BLaER1 (cell line): ENCODE data around the gene PPP1R15A.
"Not testable (repeated sequence)": the region's sequence is repeated elsewhere in the genome, so short reads cannot be mapped to it uniquely, and the experiment has no call there.

Experiments
- H3K27ac ChIP-seq: shearing (Covaris generic); formaldehyde crosslinking; 2 replicates; pipeline ENCODE4 v1.8.1; 2022
- H3K27me3 ChIP-seq: shearing (Covaris generic); formaldehyde crosslinking; 2 replicates; pipeline ENCODE4 v1.8.1; 2022
- H3K36me3 ChIP-seq: shearing (Covaris generic); formaldehyde crosslinking; 2 replicates; pipeline ENCODE4 v1.8.1; 2022
- H3K4me1 ChIP-seq: shearing (Covaris generic); formaldehyde crosslinking; 2 replicates; pipeline ENCODE4 v1.8.1; 2022
- H3K4me2 ChIP-seq: shearing (Covaris generic); formaldehyde crosslinking; 2 replicates; pipeline ENCODE4 v1.8.1; 2022
- H3K4me3 ChIP-seq: shearing (Covaris generic); formaldehyde crosslinking; 2 replicates; pipeline ENCODE4 v1.8.1; 2022
- H3K9ac ChIP-seq: shearing (Covaris generic); formaldehyde crosslinking; 2 replicates; pipeline ENCODE4 v1.8.1; 2022
- H3K9me3 ChIP-seq: shearing (Covaris generic); formaldehyde crosslinking; 2 replicates; pipeline ENCODE4 v1.8.1; 2022
- H4K20me1 ChIP-seq: shearing (Covaris generic); formaldehyde crosslinking; 2 replicates; pipeline ENCODE4 v1.8.1; 2022
- Cebpa-rat ChIP-seq: shearing (Covaris generic); IDR thresholded peaks from 2 replicates; pipeline ENCODE4 v1.8.1; 2022

Gene PPP1R15A

GRCh38 chr19:48897181-48897580 lies 25.0 kb downstream of the PPP1R15A start:
- H3K4me1 ChIP-seq: peaks cover 52% of the 10 kb centered on the region
- H3K36me3 ChIP-seq: peaks cover 9% of the 10 kb centered on the region
- H3K9me3 ChIP-seq: no peaks in the 10 kb centered on the region
- H3K27ac ChIP-seq: no peak overlapping the region
- H3K4me3 ChIP-seq: no peak overlapping the region
- no peak for TF ChIP-seq Cebpa-rat
- H3K27me3 ChIP-seq: peaks cover 24% of the 10 kb centered on the region
- H3K4me2 ChIP-seq: no peak overlapping the region
- no peaks in the 10 kb centered on the region for H4K20me1 ChIP-seq
- H3K9ac ChIP-seq: no peak overlapping the region

- H3K4me1 ChIP-seq: peaks cover 52% of the 10 kb centered on the region
- not testable (repeated sequence) for H4K20me1 ChIP-seq, H3K9me3 ChIP-seq
- peak overlapping the region; percentile 99 for H3K4me2 ChIP-seq
- H3K4me3 ChIP-seq: peak overlapping the region; percentile 88
- peaks cover 23% of the 10 kb centered on the region for H3K27me3 ChIP-seq
- peak overlapping the region; percentile 77 for H3K27ac ChIP-seq
- peaks cover 14% of the 10 kb centered on the region for H3K36me3 ChIP-seq
- H3K9ac ChIP-seq: peak overlapping the region; percentile 85; the same call in 1 of the 2 replicates
Observed at GRCh38 chr19:48899386-48899749, 27.1 kb downstream of the PPP1R15A start.

- H3K4me1 ChIP-seq: peaks cover 51% of the 10 kb centered on the region
- H3K27ac ChIP-seq: peak within 1 kb of the TSS; percentile 77
- H3K36me3 ChIP-seq: peaks cover 20% of the 10 kb centered on the region
- no peak for TF ChIP-seq Cebpa-rat
- H3K9me3 ChIP-seq: no peaks in the 10 kb centered on the region
- H4K20me1 ChIP-seq: no peaks in the 10 kb centered on the region
- H3K9ac ChIP-seq: peak within 1 kb of the TSS; percentile 85
- peak within 1 kb of the TSS; percentile 88 for H3K4me3 ChIP-seq
- H3K4me2 ChIP-seq: peak within 1 kb of the TSS; percentile 99
- H3K27me3 ChIP-seq: peaks cover 17% of the 10 kb centered on the region
Observed at GRCh38 chr19:48899781-48900476, 27.7 kb downstream of the PPP1R15A start, which contains the start of gene NUCB1. TSS of gene NUCB1 (plus strand) at chr19:48900312. CDS start at chr19:48900797, 485 bp downstream.

GRCh38 chr19:48900477-48901406 lies 28.5 kb downstream of the PPP1R15A start:
- Histone ChIP-seq H3K4me1 (peaks cover 43% of the 10 kb centered on the region), H3K36me3 (peaks cover 27% of the 10 kb centered on the region), H3K27me3 (peaks cover 9% of the 10 kb centered on the region), H3K27ac (peak overlapping the region; percentile 77), H3K4me3 (peak overlapping the region; percentile 88), H3K9me3 (no peaks in the 10 kb centered on the region), H4K20me1 (no peaks in the 10 kb centered on the region), H3K4me2 (peak overlapping the region; percentile 99), H3K9ac (peak overlapping the region; percentile 85)
- no peak for TF ChIP-seq Cebpa-rat

- H3K27ac ChIP-seq, H3K9ac ChIP-seq, H3K4me3 ChIP-seq, H3K4me2 ChIP-seq, H4K20me1 ChIP-seq, H3K27me3 ChIP-seq, H3K9me3 ChIP-seq: not testable (repeated sequence)
- peaks cover 43% of the 10 kb centered on the region for H3K36me3 ChIP-seq
- peaks cover 30% of the 10 kb centered on the region for H3K4me1 ChIP-seq
Observed at GRCh38 chr19:48902291-48902690, 30.1 kb downstream of the PPP1R15A start.

- not testable (repeated sequence) for H3K4me2 ChIP-seq, H3K27me3 ChIP-seq
- H3K4me1 ChIP-seq: peaks cover 28% of the 10 kb centered on the region
Observed at GRCh38 chr19:48903788-48904187, 31.6 kb downstream of the PPP1R15A start.

GRCh38 chr19:48905664-48906063 lies 33.4 kb downstream of the PPP1R15A start:
- H4K20me1 ChIP-seq: no peaks in the 10 kb centered on the region
- H3K4me3 ChIP-seq: no peak overlapping the region
- peaks cover 77% of the 10 kb centered on the region for H3K36me3 ChIP-seq
- H3K27me3 ChIP-seq: no peaks in the 10 kb centered on the region
- no peak overlapping the region for H3K27ac ChIP-seq
- no peak for TF ChIP-seq Cebpa-rat
- H3K4me2 ChIP-seq: no peak overlapping the region
- peaks cover 28% of the 10 kb centered on the region for H3K4me1 ChIP-seq
- no peak overlapping the region for H3K9ac ChIP-seq
- no peaks in the 10 kb centered on the region for H3K9me3 ChIP-seq

More at GRCh38 chr19:48903788-48904187, 31.6 kb downstream of the PPP1R15A start:
- peaks cover 58% of the 10 kb centered on the region for H3K36me3 ChIP-seq
- not testable (repeated sequence) for H3K9ac ChIP-seq, H4K20me1 ChIP-seq, H3K9me3 ChIP-seq, H3K4me3 ChIP-seq, H3K27ac ChIP-seq

- H3K9ac ChIP-seq: no peak overlapping the region
- no peaks in the 10 kb centered on the region for H3K9me3 ChIP-seq
- peaks cover 22% of the 10 kb centered on the region for H3K4me1 ChIP-seq
- H3K4me3 ChIP-seq: no peak overlapping the region
- H3K27me3 ChIP-seq: no peaks in the 10 kb centered on the region
- H3K27ac ChIP-seq: no peak overlapping the region
- peaks cover 83% of the 10 kb centered on the region for H3K36me3 ChIP-seq
- no peak overlapping the region for H3K4me2 ChIP-seq
- H4K20me1 ChIP-seq: no peaks in the 10 kb centered on the region
- no peak for TF ChIP-seq Cebpa-rat
Observed at GRCh38 chr19:48906324-48906723, 34.1 kb downstream of the PPP1R15A start.

GRCh38 chr19:48907671-48908070 lies 35.5 kb downstream of the PPP1R15A start:
- Histone ChIP-seq H3K4me2 (no peak overlapping the region), H3K9ac (no peak overlapping the region), H3K9me3 (no peaks in the 10 kb centered on the region), H3K36me3 (peaks cover 87% of the 10 kb centered on the region), H3K4me1 (peaks cover 17% of the 10 kb centered on the region), H4K20me1 (no peaks in the 10 kb centered on the region), H3K27me3 (no peaks in the 10 kb centered on the region), H3K4me3 (no peak overlapping the region), H3K27ac (no peak overlapping the region)
- no peak for TF ChIP-seq Cebpa-rat

GRCh38 chr19:48909424-48910077 lies 37.3 kb downstream of the PPP1R15A start:
- H3K9ac ChIP-seq, H3K4me3 ChIP-seq, H3K9me3 ChIP-seq, H3K27ac ChIP-seq, H3K27me3 ChIP-seq, H4K20me1 ChIP-seq: not testable (repeated sequence)
- H3K36me3 ChIP-seq: peaks cover 99% of the 10 kb centered on the region
- H3K4me1 ChIP-seq: peaks cover 17% of the 10 kb centered on the region
- peak overlapping the region; percentile 34 for H3K4me2 ChIP-seq
